ENCODE results near the gene CCRL2. TPM values are rescaled to one million over a fixed set of nuclear protein-coding genes. Genes with fewer than 3 reads are reported as not detected.
"Not testable (repeated sequence)": the region's sequence is repeated elsewhere in the genome, so short reads cannot be mapped to it uniquely, and the experiment has no call there.

The CCRL2 gene
- total and polyA plus RNA-seq, 2 experiments from 2014 or later, result 5.3 to 8.6 TPM

DNA sequence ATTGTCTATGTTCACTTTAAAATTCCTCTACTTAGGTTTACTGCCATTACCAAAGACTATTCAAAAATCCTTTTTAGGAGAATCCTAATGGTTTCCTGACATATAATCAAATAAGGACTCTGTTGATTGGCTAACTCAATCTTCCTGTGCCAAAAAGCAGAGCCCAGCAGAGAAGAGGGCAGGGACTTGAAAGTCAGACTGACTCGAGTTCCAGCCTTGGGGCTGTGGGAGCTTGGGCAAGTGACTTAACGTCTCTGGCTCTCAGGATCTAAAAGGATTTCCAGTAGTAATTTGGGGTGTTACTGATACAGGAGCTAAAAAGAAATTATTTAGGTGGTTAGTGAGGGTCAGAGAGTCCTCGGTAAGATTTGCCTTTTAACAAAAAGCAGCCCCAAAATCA is 25.4 kb upstream of the CCRL2 start:
- H3K4me1 ChIP-seq (ENCODE audit: low read depth), result no peaks in the 10 kb centered on the region
- no peaks in the 10 kb centered on the region for H3K36me3 ChIP-seq
- no peak overlapping the region for H3K27ac ChIP-seq
- no peaks in the 10 kb centered on the region for H3K9me3 ChIP-seq (ENCODE audit: low read depth)
- H3K27me3 ChIP-seq, result no peaks in the 10 kb centered on the region
- TF ChIP-seq, protein P1, sequence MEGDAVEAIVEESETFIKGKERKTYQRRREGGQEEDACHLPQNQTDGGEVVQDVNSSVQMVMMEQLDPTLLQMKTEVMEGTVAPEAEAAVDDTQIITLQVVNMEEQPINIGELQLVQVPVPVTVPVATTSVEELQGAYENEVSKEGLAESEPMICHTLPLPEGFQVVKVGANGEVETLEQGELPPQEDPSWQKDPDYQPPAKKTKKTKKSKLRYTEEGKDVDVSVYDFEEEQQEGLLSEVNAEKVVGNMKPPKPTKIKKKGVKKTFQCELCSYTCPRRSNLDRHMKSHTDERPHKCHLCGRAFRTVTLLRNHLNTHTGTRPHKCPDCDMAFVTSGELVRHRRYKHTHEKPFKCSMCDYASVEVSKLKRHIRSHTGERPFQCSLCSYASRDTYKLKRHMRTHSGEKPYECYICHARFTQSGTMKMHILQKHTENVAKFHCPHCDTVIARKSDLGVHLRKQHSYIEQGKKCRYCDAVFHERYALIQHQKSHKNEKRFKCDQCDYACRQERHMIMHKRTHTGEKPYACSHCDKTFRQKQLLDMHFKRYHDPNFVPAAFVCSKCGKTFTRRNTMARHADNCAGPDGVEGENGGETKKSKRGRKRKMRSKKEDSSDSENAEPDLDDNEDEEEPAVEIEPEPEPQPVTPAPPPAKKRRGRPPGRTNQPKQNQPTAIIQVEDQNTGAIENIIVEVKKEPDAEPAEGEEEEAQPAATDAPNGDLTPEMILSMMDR (IDR thresholded peaks at IDR 0.05; ENCODE audit: low read depth, low read length), result no peak
- no peak for DNase-seq (ENCODE audit: low read depth in 1 of 2, low spot score in 1 of 2)
- no peak overlapping the region for H3K4me3 ChIP-seq

DNA sequence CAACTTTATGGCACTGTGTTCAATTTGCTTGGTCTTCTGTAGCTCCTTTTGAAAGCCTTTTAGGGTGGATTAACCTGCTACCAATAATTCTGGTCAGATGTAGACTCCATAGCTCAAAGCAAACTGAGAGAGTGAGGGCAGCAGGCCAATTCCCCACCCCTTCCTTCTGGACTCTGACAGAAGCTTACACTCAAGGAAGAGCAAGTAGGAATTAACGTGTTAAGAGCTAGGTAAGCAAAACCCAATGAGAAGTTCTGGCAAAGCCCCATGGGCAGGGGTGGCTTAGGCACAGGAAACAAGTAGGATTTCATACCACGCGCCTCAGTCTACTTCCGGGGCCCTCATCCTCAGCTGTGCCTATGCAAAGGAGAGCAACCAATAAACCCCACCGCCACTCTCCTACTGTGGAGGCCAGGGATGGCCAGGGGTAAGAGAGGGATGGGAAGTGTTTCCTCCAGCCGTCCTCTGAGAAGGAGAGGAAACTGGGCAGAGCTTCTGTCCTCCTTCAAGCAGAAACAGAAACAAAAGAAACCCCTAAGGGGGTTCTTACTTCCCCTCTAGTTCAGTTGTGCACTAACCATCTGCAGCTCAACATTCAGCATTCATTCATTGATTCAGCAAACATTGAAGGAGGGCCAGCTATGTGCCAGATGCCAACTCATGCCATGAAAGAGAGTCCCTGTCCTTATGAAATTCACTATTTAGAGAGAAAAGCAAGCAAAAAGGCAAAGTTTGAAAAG is 23.7 kb upstream of the CCRL2 start:
- Histone ChIP-seq H3K4me3 (no peak overlapping the region), H3K4me1 (ENCODE audit: low read depth) (no peaks in the 10 kb centered on the region), H3K27me3 (no peaks in the 10 kb centered on the region), H3K9me3 (ENCODE audit: low read depth) (no peaks in the 10 kb centered on the region), H3K27ac (no peak overlapping the region), H3K36me3 (no peaks in the 10 kb centered on the region)
- DNase-seq (ENCODE audit: low read depth in 1 of 2, low spot score in 1 of 2), result no peak
- TF ChIP-seq, protein P1 (IDR thresholded peaks at IDR 0.05; ENCODE audit: low read depth, low read length), result no peak

DNA sequence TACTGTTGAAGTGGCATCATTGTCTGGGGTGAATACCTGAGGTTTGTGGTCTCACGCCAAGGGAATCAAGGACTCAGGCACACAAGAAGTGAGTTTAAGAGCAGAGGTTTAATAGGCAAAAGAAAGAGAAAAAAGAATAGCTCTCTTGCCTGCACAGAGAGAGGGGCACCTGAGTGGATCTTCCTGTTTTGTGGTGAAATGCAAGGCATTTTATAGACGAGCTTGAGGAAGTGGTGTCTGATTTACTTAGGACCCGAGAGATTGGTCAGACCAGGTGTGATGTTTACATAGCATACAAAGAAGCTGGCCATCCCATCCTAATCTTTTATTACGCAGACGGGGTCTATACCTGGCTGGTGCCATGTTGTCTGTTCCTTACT is 23.1 kb upstream of the CCRL2 start:
- no peak overlapping the region for H3K27ac ChIP-seq
- no peak for DNase-seq (ENCODE audit: low read depth in 1 of 2, low spot score in 1 of 2)
- H3K4me1 ChIP-seq (ENCODE audit: low read depth), result no peaks in the 10 kb centered on the region
- no peak overlapping the region for H3K4me3 ChIP-seq
- TF ChIP-seq, protein P1 (IDR thresholded peaks at IDR 0.05; ENCODE audit: low read depth, low read length), result no peak
- H3K9me3 ChIP-seq (ENCODE audit: low read depth), result no peaks in the 10 kb centered on the region
- no peaks in the 10 kb centered on the region for H3K36me3 ChIP-seq
- no peaks in the 10 kb centered on the region for H3K27me3 ChIP-seq

DNA sequence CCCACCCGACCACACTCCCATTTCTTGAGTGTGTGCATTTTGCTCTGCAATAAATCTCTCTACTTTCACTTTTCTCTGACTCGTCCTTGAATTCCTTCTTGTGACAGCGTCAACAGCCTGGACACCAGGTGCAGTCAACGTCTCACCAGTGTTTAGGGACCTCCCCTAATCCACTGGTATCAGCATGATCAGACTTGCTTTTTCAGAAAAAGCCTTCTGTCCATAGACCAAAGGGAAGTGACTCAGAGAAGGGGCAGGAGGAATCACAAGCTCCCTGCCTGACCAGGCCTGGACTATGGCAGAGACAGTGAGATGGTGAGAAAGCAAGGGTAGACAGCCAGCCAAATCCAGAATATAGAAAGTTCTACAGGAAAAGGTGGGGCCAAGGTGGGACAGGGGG is 20.9 kb upstream of the CCRL2 start:
- Histone ChIP-seq H3K9me3 (ENCODE audit: low read depth) (no peaks in the 10 kb centered on the region), H3K27me3 (no peaks in the 10 kb centered on the region), H3K36me3 (no peaks in the 10 kb centered on the region), H3K4me1 (ENCODE audit: low read depth) (no peaks in the 10 kb centered on the region), H3K4me3 (no peak overlapping the region), H3K27ac (no peak overlapping the region)
- TF ChIP-seq, protein P1 (IDR thresholded peaks at IDR 0.05; ENCODE audit: low read depth, low read length), result no peak
- DNase-seq (ENCODE audit: low read depth in 1 of 2, low spot score in 1 of 2), result no peak

DNA sequence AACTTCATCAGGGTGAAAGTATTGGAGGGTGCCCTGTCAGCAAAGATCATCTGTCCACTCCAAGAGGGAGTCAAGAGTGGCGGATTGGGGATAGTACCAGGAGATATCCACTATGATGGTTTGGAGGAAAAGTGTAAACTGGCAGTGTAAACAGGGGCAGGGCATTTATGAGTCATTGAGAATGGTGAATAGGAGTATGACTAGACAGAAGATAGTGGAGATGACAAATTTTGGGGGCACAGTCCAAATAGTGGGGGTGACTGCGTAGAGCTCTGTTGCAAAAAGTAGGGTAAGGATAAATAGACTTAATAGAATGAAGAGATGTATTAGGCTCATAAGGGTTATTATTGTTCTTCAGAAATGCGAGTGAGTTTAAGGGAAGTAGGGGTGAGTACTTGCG is 18.2 kb upstream of the CCRL2 start:
- DNase-seq (ENCODE audit: low read depth in 1 of 2, low spot score in 1 of 2); H3K4me3 ChIP-seq; H3K27ac ChIP-seq; H3K9me3 ChIP-seq (ENCODE audit: low read depth); H3K4me1 ChIP-seq (ENCODE audit: low read depth); H3K27me3 ChIP-seq; H3K36me3 ChIP-seq: not testable (repeated sequence)

DNA sequence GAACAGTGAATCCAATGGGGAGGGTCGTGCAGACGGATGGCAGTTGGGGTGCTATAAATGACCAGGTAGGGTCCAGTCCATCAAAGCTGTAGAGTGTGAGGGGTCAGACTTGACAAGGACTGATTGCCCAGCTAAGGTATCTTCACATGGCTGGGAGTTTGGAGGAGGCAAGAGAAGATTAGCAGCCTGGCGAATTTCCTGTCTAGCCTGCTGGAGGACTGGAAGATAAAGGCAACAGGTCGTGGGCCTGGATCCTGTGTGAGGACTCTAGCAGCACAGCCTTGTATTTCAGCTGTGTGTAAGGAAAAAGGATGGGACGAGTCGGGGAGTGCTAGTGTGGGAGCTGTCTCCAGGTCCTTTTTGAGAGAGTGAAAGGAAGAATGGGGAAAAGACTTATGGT is 17.8 kb upstream of the CCRL2 start:
- TF ChIP-seq, protein P1 (IDR thresholded peaks at IDR 0.05; ENCODE audit: low read depth, low read length), result no peak

DNA sequence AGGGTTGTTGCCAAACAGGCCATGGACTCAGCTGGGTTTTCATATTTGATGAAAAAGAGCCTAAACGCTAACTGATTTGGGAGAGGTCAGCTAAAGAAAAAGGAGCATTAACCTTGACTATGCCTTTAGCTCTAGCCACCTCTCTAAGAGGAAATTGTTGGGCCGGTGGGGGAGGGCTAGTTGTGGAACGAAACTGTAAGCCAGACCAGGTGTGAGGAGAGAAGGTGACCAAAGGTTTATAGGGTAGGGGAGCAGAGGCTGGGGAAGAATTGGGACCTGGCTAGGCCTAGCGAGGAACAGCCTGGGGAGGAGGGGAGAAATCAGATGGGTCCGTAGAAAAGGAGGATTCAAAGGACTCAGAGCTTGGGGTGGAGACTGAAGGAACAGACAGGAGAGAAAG is 15.5 kb upstream of the CCRL2 start:
- not testable (repeated sequence) for H3K4me1 ChIP-seq (ENCODE audit: low read depth); H3K27ac ChIP-seq; DNase-seq (ENCODE audit: low read depth in 1 of 2, low spot score in 1 of 2); H3K36me3 ChIP-seq; H3K9me3 ChIP-seq (ENCODE audit: low read depth); H3K4me3 ChIP-seq; H3K27me3 ChIP-seq

More for the DNA sequence above, 17.8 kb upstream of the CCRL2 start:
- no peaks in the 10 kb centered on the region for H3K9me3 ChIP-seq (ENCODE audit: low read depth)
- peaks cover 9% of the 10 kb centered on the region for H3K4me1 ChIP-seq (ENCODE audit: low read depth)
- H3K36me3 ChIP-seq, result no peaks in the 10 kb centered on the region
- H3K27me3 ChIP-seq, result no peaks in the 10 kb centered on the region
- no peak overlapping the region for H3K27ac ChIP-seq
- no peak overlapping the region for H3K4me3 ChIP-seq
- no peak for DNase-seq (ENCODE audit: low read depth in 1 of 2, low spot score in 1 of 2)
